GM19035 (cell line): ENCODE measurements around the gene PTRH1.
A peak's percentile ranks its signal among the peaks of the same experiment; 100 is the strongest.

Experiments used
- ATAC-seq: cut with Tn5 transposase; IDR thresholded peaks from one replicate; pipeline ENCODE4 v1.9.1; 2021; ENCODE audit not compliant: unreplicated experiment

Gene PTRH1

GRCh38 chr9:127721391-127721821 is 5.9 kb upstream of the PTRH1 start:
- no peak for ATAC-seq

DNA sequence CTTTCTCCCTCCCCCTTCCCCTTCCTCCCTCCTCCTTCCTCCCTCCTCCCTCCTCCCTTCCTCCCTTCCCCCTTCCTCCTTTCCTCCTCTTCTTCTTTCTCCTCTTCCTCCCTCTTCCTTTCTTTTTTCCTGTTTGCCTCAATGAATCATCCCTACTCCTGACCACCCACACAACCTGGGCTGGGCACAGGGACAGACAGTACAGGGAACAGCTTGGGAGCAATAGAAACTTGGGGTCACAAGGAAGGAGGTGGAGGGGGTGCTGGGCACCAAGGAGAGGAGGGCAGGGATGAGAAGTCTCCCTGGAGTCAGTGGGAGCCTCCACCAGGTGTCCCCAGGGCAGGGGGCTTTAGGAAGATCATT is 5.4 kb upstream of the PTRH1 start:
- no peak for ATAC-seq

DNA sequence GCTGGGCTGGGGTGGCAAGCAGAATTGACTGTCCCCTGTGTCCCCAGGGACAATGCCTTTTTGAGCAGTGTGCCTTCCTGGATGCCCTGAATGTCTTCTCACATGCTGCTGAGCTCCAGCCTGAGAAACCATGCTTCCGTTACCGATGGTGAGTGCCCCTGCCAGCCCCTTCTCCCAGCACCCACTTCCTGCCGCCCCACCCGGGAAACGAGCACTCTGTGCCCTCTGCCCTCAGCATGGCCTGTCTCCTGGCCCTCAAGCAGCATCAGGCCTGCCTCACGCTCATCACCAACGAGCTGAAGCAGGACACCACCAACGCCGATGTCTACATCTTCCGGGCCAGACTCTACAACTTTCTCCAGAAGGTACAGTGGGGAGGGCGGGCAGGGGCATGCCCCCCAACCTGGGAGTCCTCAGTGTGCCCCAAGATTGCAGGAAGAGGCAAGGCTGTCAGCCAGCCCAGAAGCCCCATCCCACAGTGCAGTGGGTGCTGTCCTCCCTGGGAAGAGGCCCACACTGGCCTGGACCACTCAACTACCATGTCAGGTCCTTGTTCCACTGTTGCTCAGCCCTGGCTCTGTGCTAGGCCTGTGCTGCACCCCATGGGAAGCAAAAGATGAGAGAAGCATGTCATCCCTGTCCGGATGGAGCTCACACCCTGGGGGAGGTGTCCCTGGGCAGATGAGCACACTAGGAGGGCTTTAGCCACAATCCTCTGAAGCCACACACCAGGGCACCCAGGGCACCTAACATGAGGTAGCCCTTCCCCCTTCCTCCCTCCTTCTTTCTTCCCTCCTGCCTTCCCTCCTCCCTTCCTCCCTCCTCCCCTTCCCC is 4.8 kb upstream of the PTRH1 start:
- no peak for ATAC-seq

DNA sequence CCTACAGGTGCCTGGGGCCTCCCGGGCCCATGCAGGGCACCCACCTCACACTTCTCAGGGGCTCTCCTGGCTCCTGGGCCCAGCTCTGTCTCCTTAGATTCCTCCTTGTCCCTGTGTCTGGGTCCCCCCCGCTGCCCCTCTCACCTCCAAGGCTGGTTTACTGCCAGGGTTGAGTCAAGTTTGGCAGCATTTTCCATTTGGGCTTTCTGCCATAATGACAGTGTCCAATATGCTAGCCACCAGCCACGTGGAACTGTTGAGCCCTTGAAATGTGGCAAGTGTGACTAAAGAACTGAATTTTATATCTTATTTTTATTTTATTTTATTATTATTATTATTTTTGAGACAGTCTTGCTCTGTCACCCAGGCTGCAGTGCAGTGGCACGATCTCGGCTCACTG is 2.3 kb upstream of the PTRH1 start:
- no peak for ATAC-seq

- ATAC-seq = no peak
Observed at GRCh38 chr9:127716412-127716811, 949 bp upstream of the PTRH1 start.

GRCh38 chr9:127714951-127715469 is 453 bp downstream of the PTRH1 start:
- ATAC-seq = peak; percentile 3

DNA sequence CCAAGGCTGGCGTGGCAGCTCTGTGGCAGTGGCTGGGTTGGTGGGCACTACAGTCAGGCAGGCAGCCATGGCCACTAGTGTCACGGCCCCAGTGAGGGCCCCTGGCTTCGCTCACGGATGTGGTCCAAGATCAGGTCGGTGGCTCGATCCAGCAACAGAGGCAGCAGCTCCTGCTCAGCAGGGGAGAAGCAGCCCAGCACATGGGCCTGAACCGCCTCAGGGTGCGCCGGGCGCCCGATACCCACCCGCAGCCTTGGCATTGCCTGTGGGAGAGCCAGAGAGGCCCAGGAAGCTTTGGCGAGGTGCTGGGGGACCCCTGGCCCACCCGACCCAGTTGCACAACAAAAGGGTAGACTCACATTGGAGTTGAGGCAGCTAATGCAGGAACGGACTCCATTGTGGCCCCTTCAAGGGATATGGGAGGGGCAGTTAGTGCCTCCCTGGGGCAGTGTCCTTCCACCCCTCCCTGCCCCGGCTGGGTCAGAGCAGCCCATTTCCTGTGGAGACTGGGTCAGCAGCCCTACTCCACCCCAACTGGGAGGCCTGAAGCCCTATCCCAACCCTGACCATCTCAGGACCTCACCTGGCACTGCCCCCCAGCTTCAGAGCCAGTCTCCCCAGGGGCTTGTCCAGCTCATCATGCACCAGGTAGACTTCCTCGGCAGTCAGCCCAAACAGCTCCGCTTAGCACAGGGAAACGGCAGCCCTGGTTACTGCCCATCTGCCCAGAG is 1.3 kb downstream of the PTRH1 start:
- ATAC-seq = no peak

- no peak for ATAC-seq
Observed at GRCh38 chr9:127712867-127713266, 2.6 kb downstream of the PTRH1 start.

DNA sequence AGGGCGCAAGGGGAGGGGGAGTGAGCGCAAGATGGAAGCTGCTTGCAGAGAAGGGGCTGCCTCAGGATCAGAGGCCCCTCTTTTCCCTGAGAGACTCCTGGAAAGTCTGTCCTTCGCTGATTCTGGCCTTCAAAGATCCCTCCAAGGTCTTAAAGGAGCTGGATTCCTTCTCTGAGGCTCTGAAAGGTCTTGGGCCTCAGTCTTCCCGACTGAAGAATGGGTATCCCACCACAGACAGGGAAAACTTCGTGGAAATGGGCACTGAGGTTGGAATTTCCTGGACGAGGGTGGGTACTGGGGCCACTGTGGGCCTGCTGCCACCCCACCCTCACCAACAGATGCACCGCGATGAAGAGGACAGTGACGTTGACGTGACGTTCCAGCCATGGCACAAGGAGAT is 3.1 kb downstream of the PTRH1 start:
- ATAC-seq = no peak

DNA sequence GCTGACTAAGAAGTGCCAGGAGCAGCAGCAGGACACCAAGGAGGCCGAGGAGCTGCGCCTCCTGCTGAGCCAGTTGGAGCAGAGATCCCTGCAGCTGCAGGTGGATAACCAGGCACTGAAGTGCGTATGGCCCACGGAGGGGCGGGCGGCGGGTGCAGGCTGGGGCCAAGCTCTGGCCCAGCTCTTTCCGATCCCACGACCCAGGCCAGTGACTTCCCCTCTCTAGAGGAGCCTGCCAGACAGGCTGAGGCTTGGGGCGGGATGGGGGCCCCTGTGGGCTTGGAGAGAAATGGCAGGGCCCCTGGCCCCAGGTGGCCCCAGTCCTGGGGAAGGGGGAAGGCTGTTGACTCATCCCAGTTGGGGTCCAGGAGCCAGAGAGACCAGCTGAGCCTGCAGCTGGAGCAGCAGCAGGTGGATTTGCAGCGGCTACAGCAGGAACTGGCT is 3.6 kb downstream of the PTRH1 start:
- ATAC-seq = no peak

DNA sequence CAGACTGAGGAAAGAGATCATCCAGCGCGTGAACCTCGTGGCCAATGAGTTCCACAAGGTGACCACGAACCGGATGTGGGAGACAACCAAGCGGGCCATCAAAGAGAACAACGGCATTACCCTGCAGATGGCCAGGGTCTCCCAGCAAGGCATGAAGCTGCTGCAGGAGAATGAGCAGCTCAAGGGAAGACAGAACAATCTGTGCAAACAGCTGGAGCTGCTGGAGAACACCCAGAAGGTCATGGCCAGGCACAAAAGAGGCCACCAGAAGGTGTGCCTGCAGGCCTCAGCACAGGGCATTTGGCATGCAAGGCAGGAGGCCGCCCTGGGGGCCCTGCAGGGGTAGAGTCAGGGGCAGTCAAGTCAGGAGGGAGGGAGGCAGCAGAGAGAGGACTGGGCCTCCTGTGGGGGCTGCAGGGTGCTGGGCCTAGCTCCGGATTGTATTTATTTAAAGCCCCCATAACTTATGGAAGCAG is 4.2 kb downstream of the PTRH1 start:
- ATAC-seq = no peak

DNA sequence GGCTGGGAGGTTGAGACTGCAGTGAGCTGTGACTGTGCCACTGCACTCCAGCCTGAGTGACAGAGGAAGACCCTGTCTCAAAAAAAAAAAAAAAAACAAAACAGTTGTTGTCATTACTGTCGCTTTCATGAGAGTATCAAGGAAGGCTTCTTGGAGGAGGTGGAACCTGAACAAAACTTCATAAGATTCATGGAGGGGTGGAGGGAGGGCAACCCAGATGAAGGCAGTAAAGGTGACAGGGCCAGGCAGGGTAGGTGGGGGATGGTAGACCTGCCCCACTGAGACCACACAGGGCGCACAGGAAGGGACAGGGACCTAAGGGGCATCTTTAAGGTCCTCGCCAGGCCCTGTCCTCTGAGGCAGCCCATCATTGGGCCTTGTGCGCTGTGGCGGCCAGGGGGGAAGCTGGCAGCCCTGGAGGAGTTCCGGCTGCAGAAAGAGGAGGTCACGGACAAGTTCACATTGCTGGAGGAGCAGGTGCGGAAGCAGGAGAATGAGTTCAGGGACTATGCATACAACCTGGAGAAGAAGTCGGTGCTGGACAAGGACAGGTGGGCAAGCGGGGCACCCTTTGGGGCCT is 5.2 kb downstream of the PTRH1 start:
- no peak for ATAC-seq

DNA sequence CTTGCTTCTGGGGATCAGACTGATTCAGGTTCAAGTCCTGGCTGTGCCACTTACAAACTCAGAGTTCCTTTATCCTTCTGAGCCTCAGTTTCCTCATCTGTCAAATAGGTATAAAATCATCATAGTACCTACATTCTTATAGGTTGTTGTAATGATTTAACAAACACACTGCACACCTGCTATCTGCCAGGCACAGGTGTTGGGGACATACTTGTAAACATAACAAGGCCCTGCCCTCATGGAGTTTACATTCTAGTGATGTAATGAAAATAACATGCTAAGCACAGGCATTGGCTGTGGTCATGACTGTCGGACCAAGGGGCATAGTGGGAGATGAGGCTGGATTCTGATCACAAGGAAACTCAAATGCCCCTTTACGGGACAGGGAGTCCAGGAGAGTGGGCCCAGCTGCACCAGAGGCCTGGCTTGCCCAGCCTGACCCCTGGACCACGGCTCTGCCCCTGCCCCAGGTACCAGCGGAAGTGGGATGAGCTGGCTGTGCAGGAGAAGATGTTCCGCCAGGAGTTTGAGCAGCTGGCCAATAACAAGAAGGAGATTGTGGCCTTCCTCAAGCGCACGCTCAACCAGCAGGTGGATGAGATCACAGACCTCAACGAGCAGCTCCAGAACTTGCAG is 6.4 kb downstream of the PTRH1 start:
- no peak for ATAC-seq

DNA sequence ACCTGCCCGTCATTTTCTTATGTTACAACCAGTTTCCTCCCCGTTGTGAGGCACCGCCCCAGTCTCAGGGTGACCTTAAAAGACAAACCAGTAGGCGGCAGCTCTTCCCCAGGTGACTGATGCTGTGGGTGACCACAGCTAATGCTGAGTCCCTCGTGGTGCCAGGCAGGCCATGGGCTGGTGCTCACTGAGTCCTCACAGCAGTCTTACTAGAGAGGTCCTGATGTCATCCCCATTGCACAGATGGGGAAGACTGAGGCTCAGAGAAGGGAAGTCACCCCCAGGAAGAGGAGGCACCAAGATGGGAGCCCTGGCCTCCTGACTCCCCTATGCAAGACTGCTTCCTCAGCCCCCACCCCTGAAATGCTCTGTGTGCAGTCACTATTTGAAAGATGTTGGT is 7.7 kb downstream of the PTRH1 start:
- ATAC-seq = no peak

DNA sequence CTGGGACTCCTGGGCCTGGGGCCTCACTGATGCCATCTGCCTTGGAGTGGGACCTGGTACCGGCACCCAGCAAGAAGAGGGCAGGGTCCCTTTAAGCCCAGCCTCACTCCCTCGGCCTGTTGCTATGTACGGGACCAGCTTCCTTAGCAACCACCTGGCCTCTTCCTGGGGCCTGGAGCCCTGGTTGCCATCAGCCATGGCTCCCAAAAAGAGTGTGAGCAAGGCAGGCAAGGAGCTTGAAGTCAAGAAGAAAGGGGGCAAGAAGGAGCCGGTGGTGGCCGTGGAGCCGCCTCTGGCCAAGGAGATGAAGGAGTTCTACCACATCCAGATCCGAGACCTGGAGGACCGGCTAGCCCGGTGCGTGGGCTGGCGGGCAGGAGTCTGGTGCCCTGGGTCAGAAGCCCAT is 8.6 kb downstream of the PTRH1 start, which contains the start of gene CFAP157:
Gene CFAP157, plus strand, starts transcription at position 153 of the 406 bp plus-strand sequence. Its CDS starts 44 bp downstream, at position 197.
- ATAC-seq = no peak

DNA sequence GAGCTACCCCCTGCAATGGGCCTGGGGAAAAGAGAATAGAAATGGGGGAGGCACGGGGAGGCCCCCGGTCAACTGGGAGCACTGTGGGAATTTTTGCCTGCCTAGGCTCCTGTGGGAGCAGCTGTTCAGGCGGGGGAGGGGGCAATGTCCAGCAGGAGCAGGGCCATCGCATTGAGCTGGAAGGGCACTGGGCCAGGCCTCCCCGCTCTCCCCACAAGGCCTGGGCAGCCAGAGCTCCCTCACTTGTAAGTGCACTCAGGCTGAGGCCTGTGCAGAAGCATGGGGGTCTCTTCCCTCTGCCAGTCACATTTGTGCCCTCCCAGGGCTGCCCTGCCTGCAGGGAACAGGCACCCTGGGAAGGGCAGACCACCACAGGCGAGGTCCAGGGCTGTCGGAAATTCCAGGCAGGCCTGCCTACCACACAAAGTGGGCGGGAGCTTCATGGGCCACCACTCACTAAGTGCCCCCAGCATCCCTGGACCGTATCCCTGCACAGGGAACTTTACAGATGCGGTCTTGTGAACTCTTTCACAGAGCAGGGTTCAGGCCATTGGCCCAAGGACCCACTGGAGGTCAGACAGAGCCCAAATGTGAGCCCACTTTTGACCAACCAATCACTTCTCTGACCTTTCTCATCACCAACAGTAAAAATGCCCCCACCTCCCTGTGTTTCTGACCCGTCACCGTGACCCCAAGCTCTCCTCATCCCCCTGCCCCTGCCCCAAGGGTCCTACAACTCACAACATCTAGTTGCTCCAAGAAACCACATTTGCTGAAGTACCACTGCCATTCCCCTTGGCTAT is 9.7 kb downstream of the PTRH1 start:
- ATAC-seq = no peak

DNA sequence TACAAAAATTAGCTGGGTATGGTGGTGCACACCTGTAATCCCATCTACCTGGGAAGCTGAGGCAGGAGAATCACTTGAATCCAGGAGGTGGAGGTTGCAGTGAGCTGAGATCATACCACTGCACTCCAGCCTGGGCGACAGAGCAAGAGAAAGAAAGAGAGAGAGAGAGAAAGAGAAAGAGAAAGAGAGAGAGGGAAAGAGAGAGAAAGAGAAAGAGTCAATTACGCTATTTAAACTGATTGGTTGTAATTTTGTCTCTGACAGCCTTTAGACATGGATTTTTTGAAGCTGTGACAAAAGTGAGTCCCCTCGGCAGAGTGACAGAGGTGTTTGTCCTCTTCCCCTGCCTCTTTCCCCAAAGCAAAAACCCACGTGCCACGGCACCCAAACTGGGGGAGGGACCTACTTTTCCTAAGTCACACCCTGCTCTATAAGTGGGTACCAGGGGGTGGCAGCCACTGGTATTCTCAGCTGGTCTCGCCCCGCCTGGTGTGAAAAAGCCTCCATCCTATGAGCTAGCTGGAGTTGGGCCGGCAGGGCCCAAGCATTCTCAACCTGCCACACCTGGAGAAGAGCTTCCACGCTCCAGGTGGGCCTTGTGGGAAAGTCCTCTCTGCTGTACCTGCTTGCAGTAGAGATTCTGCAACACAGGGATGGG is 12.0 kb downstream of the PTRH1 start:
- no peak for ATAC-seq

GRCh38 chr9:127700594-127701255 is 14.7 kb downstream of the PTRH1 start:
- ATAC-seq = no peak

DNA sequence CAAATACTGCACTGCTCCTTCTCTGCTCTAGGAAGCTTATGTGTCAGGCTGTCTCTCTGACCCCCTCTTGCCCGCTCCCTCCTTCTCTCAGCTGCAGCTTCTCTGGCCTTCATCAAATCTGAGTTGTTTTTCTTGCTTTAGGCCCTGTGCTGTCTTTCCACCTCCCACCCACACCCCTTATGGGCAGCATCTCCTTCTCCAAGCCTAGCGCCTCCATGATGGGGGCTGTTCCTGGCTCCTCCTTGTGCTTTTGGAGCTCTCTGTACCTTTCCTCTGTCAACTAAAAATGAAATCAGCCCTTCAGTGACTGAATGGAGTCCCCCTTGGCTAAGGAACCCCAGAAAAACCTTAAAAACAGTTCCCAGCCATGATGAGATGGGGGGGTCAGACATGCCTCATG is 15.3 kb downstream of the PTRH1 start:
- ATAC-seq = no peak
